Colonic mucosa (tissue), 4 donors: ENCODE measurements around the gene IQCE. TPM values are rescaled to one million over a fixed set of nuclear protein-coding genes. Genes with fewer than 3 reads are reported as not detected.

Experiments
- DNase-seq: peaks from one replicate; pipeline ENCODE4 v3.0.0-alpha.2; 2020
- H3K27ac ChIP-seq: fragments of 200-600 bp; one replicate; pipeline ENCODE4 v1.8.0; 2021
- H3K27me3 ChIP-seq: fragments of 200-600 bp; one replicate; pipeline ENCODE4 v1.8.0; 2021
- H3K36me3 ChIP-seq: fragments of 200-600 bp; one replicate; pipeline ENCODE4 v1.8.0; 2021
- H3K4me1 ChIP-seq: fragments of 200-600 bp; one replicate; pipeline ENCODE4 v1.8.0; 2021; ENCODE audit warnings: mild to moderate bottlenecking
- H3K4me3 ChIP-seq: fragments of 200-600 bp; one replicate; pipeline ENCODE4 v1.8.0; 2021
- H3K9ac ChIP-seq, 2 donors: one replicate each; pipeline ENCODE4 v1.7.0; 2013; ENCODE audit warnings: control low read depth in 2 of 2, low read depth in 2 of 2, low read length in 2 of 2
- H3K9me3 ChIP-seq: fragments of 200-600 bp; one replicate; pipeline ENCODE4 v1.8.0; 2021
- CTCF ChIP-seq: fragments of 200-600 bp; IDR thresholded peaks from one replicate; pipeline ENCODE4 v1.8.0; 2022; ENCODE audit warnings: antibody characterized with exemption, mild to moderate bottlenecking
- intact Hi-C: fragments of 100-400 bp; cut with DNase I; formaldehyde crosslinking; loops from one replicate; pipeline ENCODE4 v1.14.1; 2022
- total RNA-seq, 2 donors: library from RNA; stranded (reverse); fragmentation: NEBNext Ultra II Directional in 1 of 2; extraction: Animal tissue kit (Norgen Biotek cat#: 25700) in 1 of 2; gene quantifications; one replicate each; pipeline ENCODE4 v1.2.1, GENCODE V29; 2021
- donor health status: healthy.
- donor health status: DM: no; HTN: no; CAD: no.
- donor health status: DM: no; HTN: no; CAD: no.

The IQCE gene
- total RNA-seq, 2 donors from 2014 or later: 23.2 to 36.3 TPM

GRCh38 chr7:2655870-2656614, 97.3 kb downstream of the IQCE start:
- Histone ChIP-seq H3K36me3 (no peaks in the 10 kb centered on the region), H3K9ac (no peak overlapping the region)
- DNase-seq: no peak

GRCh38 chr7:2657208-2657607, 98.4 kb downstream of the IQCE start:
- Histone ChIP-seq H3K4me3 (no peak overlapping the region), H3K9me3 (no peaks in the 10 kb centered on the region), H3K4me1 (no peaks in the 10 kb centered on the region), H3K36me3 (no peaks in the 10 kb centered on the region), H3K27me3 (no peaks in the 10 kb centered on the region), H3K27ac (no peak overlapping the region), H3K9ac (no peak overlapping the region)
- TF ChIP-seq CTCF: no peak
- DNase-seq: no peak
- intact Hi-C loops: no loop called here

More at GRCh38 chr7:2655870-2656614, 97.3 kb downstream of the IQCE start:
- Histone ChIP-seq H3K4me1 (no peaks in the 10 kb centered on the region), H3K27ac (no peak overlapping the region), H3K27me3 (no peaks in the 10 kb centered on the region), H3K4me3 (no peak overlapping the region), H3K9me3 (no peaks in the 10 kb centered on the region)
- intact Hi-C loops: no loop called here
- TF ChIP-seq CTCF: no peak

- Histone ChIP-seq H3K36me3 (no peaks in the 10 kb centered on the region), H3K9me3 (no peaks in the 10 kb centered on the region), H3K27me3 (no peaks in the 10 kb centered on the region), H3K9ac (no peak overlapping the region), H3K27ac (no peak overlapping the region), H3K4me1 (no peaks in the 10 kb centered on the region), H3K4me3 (no peak overlapping the region)
- TF ChIP-seq CTCF: no peak
- intact Hi-C loops: no loop called here
- DNase-seq: no peak
These were observed 99.3 kb downstream of the IQCE start for GRCh38 chr7:2657920-2658671.

- Histone ChIP-seq H3K9me3 (no peaks in the 10 kb centered on the region), H3K4me3 (no peak overlapping the region), H3K36me3 (no peaks in the 10 kb centered on the region), H3K27me3 (no peaks in the 10 kb centered on the region), H3K4me1 (no peaks in the 10 kb centered on the region), H3K9ac (no peak overlapping the region), H3K27ac (no peak overlapping the region)
- DNase-seq: no peak
- no peak for TF ChIP-seq CTCF
- intact Hi-C loops: no loop called here
These were observed 100.2 kb downstream of the IQCE start for GRCh38 chr7:2658941-2659340.

GRCh38 chr7:2659556-2660358, 101.0 kb downstream of the IQCE start:
- Histone ChIP-seq H3K27me3 (no peaks in the 10 kb centered on the region), H3K4me3 (no peak overlapping the region), H3K9ac (no peak overlapping the region), H3K4me1 (no peaks in the 10 kb centered on the region), H3K9me3 (no peaks in the 10 kb centered on the region), H3K36me3 (no peaks in the 10 kb centered on the region), H3K27ac (no peak overlapping the region)
- intact Hi-C loops: no loop called here
- DNase-seq: no peak
- no peak for TF ChIP-seq CTCF
